ENCODE results near the gene ADAMTS8. TPM values are rescaled to one million over a fixed set of nuclear protein-coding genes. Genes with fewer than 3 reads are reported as not detected.

The ADAMTS8 gene
- total RNA-seq, 1 donor from 2014 or later, result 0.21 TPM

- no peaks in the 10 kb centered on the region for H3K9me3 Mint-ChIP-seq
- TF ChIP-seq, protein P1, sequence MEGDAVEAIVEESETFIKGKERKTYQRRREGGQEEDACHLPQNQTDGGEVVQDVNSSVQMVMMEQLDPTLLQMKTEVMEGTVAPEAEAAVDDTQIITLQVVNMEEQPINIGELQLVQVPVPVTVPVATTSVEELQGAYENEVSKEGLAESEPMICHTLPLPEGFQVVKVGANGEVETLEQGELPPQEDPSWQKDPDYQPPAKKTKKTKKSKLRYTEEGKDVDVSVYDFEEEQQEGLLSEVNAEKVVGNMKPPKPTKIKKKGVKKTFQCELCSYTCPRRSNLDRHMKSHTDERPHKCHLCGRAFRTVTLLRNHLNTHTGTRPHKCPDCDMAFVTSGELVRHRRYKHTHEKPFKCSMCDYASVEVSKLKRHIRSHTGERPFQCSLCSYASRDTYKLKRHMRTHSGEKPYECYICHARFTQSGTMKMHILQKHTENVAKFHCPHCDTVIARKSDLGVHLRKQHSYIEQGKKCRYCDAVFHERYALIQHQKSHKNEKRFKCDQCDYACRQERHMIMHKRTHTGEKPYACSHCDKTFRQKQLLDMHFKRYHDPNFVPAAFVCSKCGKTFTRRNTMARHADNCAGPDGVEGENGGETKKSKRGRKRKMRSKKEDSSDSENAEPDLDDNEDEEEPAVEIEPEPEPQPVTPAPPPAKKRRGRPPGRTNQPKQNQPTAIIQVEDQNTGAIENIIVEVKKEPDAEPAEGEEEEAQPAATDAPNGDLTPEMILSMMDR (conservative IDR thresholded peaks at IDR 0.05), result no peak
- no peaks in the 10 kb centered on the region for H3K36me3 Mint-ChIP-seq (ENCODE audit: low read depth)
- DNase-seq (ENCODE audit: low read depth, low spot score), result no peak
- no peak overlapping the region for H3K4me3 Mint-ChIP-seq
- peaks cover 5% of the 10 kb centered on the region for H3K4me1 Mint-ChIP-seq
- peaks cover 11% of the 10 kb centered on the region for H3K27me3 Mint-ChIP-seq (ENCODE audit: low read depth)
- no peak overlapping the region for H3K27ac Mint-ChIP-seq (ENCODE audit: unreplicated experiment)
Measured at GRCh38 chr11:130457623-130458409, 29.4 kb upstream of the ADAMTS8 start.

- Mint-ChIP-seq H3K36me3 (ENCODE audit: low read depth) (no peaks in the 10 kb centered on the region), H3K4me1 (peaks cover 11% of the 10 kb centered on the region), H3K27ac (ENCODE audit: unreplicated experiment) (no peak overlapping the region), H3K4me3 (no peak overlapping the region), H3K9me3 (no peaks in the 10 kb centered on the region), H3K27me3 (ENCODE audit: low read depth) (peaks cover 18% of the 10 kb centered on the region)
- DNase-seq (ENCODE audit: low read depth, low spot score), result no peak
- TF ChIP-seq, protein P1 (conservative IDR thresholded peaks at IDR 0.05), result no peak
Measured at GRCh38 chr11:130456286-130456685, 27.9 kb upstream of the ADAMTS8 start.

DNA sequence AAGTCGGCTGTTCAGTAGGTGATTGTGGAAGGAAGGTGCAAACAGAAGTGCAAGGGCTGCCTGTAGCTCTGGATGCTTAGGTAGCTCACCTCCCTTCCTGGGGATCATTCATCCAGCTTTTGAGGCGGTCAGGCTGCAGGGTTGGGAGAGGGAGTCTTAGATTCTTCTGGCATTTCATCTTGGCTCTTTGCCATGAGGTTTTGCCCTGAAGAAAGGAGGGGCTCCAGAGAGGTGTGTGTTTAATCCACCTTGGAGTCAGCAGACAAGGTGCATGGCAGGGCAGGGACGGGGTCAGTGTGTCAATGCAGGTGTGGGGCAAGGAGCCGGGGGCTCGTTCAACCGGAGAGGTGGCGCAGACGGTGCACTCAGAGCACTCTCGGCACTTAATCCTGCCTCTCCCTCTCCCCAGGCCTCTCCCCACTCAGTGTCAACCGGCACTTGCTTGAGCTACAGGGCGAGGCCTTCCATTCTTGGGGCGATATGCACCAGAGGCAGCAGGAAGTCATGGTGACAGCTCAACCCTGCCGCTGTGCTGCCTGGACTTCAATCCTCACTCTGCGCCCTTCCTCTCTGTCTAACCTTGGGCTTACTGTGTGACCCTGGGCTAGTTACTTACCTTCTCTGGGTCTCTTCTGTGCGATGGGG is 27.2 kb upstream of the ADAMTS8 start:
- peaks cover 25% of the 10 kb centered on the region for H3K27me3 Mint-ChIP-seq (ENCODE audit: low read depth)

DNA sequence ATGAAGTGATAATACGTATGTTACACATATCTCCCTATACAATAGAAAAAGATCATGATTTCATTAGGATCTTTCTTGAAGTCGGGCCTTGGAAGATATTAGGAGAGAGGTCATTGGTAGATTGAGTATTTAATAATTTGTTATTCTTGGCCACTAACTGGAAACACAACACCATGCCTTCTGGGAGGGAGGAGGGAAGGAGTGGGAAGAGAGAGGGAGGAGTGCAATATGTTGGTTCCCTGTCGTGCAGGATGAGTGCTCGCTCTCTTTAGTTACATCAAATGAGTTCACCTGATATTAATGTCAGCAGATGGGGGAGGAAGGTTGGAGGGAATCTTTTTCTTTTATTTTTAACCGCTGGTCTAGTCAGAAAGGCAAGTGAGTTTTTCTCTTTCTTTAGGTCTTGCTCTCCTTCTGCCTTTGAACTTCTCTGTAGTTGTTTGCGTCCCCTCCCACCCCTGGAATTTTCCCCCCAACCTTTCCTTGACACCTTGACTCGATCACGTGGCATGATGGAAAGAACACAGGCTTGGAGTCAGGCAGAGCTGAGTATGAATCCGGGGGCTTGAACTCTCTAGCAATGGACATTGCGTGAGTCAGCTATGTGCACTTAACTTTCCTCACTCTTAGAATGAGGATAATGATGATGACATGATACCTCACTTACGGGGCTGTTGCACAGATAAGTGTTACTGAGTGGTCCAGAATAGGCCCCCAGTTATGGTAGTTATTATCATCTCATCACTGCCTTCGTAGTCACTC is 26.3 kb upstream of the ADAMTS8 start:
- H3K36me3 Mint-ChIP-seq (ENCODE audit: low read depth), result no peaks in the 10 kb centered on the region
- H3K4me3 Mint-ChIP-seq, result no peak overlapping the region
- TF ChIP-seq, protein P1 (conservative IDR thresholded peaks at IDR 0.05), result no peak
- no peak for DNase-seq (ENCODE audit: low read depth, low spot score)
- no peak overlapping the region for H3K27ac Mint-ChIP-seq (ENCODE audit: unreplicated experiment)
- H3K4me1 Mint-ChIP-seq, result peaks cover 19% of the 10 kb centered on the region
- peaks cover 34% of the 10 kb centered on the region for H3K27me3 Mint-ChIP-seq (ENCODE audit: low read depth)
- no peaks in the 10 kb centered on the region for H3K9me3 Mint-ChIP-seq

More for the DNA sequence above, 27.2 kb upstream of the ADAMTS8 start:
- no peak overlapping the region for H3K4me3 Mint-ChIP-seq
- no peaks in the 10 kb centered on the region for H3K9me3 Mint-ChIP-seq
- TF ChIP-seq, protein P1 (conservative IDR thresholded peaks at IDR 0.05), result no peak
- no peaks in the 10 kb centered on the region for H3K36me3 Mint-ChIP-seq (ENCODE audit: low read depth)
- no peak for DNase-seq (ENCODE audit: low read depth, low spot score)
- H3K4me1 Mint-ChIP-seq, result peaks cover 11% of the 10 kb centered on the region
- no peak overlapping the region for H3K27ac Mint-ChIP-seq (ENCODE audit: unreplicated experiment)

DNA sequence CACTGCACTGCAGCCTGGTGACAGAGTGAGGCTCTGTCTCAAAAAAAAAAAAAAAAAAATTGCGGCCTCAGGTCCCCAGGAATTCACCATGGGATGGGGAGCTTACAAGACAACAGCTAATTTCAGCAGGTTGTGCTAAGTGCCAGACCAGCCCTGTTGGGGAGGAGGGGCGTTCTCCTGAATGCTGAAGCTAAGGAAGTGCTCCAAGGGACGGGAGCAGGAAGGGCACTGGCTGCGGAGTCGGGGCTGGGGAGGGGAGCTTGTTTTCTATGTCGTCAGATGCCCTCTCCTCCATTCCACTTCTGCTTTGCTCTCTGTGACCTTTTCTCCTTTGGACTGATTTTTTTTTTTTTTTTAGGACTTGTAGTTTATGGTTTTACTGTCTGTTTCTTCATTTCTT is 24.5 kb upstream of the ADAMTS8 start:
- Mint-ChIP-seq H3K9me3 (no peaks in the 10 kb centered on the region), H3K27ac (ENCODE audit: unreplicated experiment) (no peak overlapping the region), H3K27me3 (ENCODE audit: low read depth) (peaks cover 37% of the 10 kb centered on the region), H3K36me3 (ENCODE audit: low read depth) (no peaks in the 10 kb centered on the region), H3K4me3 (no peak overlapping the region), H3K4me1 (peaks cover 21% of the 10 kb centered on the region)
- TF ChIP-seq, protein P1 (conservative IDR thresholded peaks at IDR 0.05), result no peak
- no peak for DNase-seq (ENCODE audit: low read depth, low spot score)
